22Rv1 (cell line): Measurements from ENCODE around the gene CDC42EP3.

Experiments
- H3K27ac ChIP-seq: fragments of 450-650 bp; 2 replicates; pipeline ENCODE4 v1.5.1; 2017
- ZFX ChIP-seq: fragments of 450-650 bp; IDR thresholded peaks from 2 replicates; pipeline ENCODE4 v1.6.1; 2017; ENCODE audit warnings: antibody characterized with exemption, borderline replicate concordance
- TF ChIP-seq, protein P1 (sequence below): fragments of 450-650 bp; IDR thresholded peaks from 2 replicates; pipeline ENCODE4 v1.5.1; 2017; ENCODE audit warnings: mild to moderate bottlenecking

The CDC42EP3 gene

DNA sequence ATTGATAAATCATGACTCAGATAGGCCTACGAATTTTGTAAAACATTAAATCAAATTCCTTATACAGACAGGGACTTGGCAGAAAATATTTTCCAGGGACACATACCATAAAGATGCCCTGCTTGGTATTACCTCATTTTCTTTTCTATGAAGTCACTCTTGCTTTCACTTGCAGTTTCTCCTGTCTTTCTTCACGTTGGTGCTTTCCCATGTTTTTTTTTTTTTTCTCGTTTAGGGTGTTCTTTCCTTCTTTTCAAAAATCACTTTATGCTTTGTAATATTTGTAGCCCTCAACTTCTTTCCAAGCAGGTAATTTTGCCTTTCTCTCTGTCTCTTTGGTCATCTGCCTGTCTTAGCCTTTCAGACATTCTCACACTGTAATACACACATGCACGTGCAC, 40.7 kb downstream of the CDC42EP3 start:
- no peak overlapping the region for H3K27ac ChIP-seq
- TF ChIP-seq, protein P1, sequence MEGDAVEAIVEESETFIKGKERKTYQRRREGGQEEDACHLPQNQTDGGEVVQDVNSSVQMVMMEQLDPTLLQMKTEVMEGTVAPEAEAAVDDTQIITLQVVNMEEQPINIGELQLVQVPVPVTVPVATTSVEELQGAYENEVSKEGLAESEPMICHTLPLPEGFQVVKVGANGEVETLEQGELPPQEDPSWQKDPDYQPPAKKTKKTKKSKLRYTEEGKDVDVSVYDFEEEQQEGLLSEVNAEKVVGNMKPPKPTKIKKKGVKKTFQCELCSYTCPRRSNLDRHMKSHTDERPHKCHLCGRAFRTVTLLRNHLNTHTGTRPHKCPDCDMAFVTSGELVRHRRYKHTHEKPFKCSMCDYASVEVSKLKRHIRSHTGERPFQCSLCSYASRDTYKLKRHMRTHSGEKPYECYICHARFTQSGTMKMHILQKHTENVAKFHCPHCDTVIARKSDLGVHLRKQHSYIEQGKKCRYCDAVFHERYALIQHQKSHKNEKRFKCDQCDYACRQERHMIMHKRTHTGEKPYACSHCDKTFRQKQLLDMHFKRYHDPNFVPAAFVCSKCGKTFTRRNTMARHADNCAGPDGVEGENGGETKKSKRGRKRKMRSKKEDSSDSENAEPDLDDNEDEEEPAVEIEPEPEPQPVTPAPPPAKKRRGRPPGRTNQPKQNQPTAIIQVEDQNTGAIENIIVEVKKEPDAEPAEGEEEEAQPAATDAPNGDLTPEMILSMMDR, result no peak
- TF ChIP-seq ZFX, result no peak

DNA sequence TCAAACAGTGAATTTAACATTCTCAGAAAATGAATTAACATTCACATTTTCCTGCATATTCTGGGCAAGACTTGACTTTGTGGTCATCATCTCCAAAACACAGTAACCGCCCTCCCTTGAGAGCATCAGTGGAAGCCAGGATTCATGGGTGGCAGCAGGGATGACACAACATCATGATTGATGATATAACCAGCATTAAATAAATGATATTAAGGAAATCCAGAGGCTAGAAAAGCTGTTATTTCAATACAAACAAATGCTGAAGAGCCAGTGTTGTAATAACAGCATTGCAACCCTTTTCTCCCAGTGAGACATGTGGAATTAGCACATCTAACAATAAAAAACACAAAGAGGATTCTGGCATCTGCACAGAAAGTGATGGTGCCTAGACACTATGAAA, 41.1 kb downstream of the CDC42EP3 start:
- TF ChIP-seq, protein P1, result no peak
- no peak for TF ChIP-seq ZFX
- no peak overlapping the region for H3K27ac ChIP-seq

- no peak for TF ChIP-seq ZFX
- TF ChIP-seq, protein P1, result no peak
- H3K27ac ChIP-seq, result no peak overlapping the region
These were observed 41.9 kb downstream of the CDC42EP3 start for GRCh38 chr2:37629529-37629928.

GRCh38 chr2:37627710-37628109, 43.7 kb downstream of the CDC42EP3 start:
- no peak overlapping the region for H3K27ac ChIP-seq
- TF ChIP-seq ZFX, result no peak
- TF ChIP-seq, protein P1, result no peak

- H3K27ac ChIP-seq, result no peak overlapping the region
- TF ChIP-seq, protein P1, result no peak
- no peak for TF ChIP-seq ZFX
These were observed 45.5 kb downstream of the CDC42EP3 start for GRCh38 chr2:37625796-37626571.

DNA sequence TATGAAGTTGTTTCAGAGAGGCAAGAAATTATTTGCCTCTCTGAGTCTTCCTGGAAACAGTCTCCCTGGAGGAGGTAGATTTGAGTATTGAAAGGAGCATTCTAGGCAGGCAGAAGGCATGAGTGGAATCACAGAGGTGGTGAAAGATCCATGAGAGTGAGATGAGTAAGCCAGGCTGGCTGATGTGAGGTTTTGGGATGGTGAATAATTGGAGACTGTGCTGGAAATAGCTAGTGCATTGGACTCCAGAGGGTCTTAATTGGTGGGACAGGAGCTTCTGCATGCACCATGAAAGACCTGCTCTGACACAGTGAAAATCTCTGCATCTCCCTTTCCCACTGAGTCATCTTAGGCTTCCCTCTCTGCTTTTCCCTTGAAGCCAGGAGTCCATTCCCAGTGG, 46.3 kb downstream of the CDC42EP3 start:
- TF ChIP-seq, protein P1, result no peak
- TF ChIP-seq ZFX, result no peak
- H3K27ac ChIP-seq, result no peak overlapping the region

DNA sequence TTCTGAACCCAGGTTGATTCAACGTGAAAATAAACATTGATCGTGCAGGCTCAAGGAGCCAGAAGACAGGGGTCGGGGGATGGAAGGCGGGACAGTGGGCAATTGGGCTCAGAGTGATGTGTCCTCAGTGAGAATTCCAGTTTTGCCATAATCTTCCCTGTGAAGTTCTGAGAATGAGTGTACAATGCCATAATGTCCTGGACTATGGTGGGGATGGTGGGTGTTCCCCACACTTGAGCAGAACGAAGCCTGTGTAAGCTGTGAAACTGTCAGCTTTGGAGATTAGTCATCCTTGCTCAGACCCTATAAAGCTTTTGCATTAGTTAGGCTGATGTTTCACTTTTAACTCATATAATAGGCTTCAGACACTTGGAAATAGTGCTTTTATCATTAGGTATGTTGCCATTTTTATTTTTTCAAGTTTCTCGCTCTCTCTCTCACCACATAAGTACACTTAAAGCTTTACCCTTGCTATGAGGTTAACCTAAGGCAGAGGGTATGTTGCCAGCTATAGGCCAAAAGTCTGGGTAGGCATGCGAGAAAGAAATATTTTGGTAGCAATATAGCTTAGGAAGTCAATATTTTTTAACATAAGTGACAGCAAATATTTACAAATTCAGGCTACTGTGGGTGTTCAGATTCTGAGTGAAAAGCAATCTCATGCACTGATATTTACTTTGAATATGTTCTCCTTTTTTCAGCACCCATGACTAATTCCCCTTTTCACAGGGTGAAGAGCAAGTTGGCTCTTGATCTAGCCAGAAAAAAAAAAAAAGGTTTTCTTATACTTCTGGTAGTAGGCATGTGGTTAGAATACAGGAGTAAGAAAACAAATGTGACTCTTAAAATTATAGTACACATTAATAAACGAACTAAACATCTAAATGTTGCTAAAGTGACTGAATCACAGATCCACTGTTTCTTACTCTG, 47.2 kb downstream of the CDC42EP3 start:
- no peak overlapping the region for H3K27ac ChIP-seq
- TF ChIP-seq ZFX, result no peak
- TF ChIP-seq, protein P1, result no peak
